H1 (cell line): ENCODE data around the gene HABP4. TPM values are rescaled to one million over a fixed set of nuclear protein-coding genes. Genes with fewer than 3 reads are reported as not detected.

Experiments
- BACH1 ChIP-seq: IDR thresholded peaks from 2 replicates; pipeline ENCODE4 v1.6.1; 2012; ENCODE audit warnings: low read length, improper control_type of control experiment
- CEBPB ChIP-seq: IDR thresholded peaks from 2 replicates; pipeline ENCODE4 v1.6.1; 2012; ENCODE audit warnings: low read depth, low read length
- CREB1 ChIP-seq: IDR thresholded peaks from 2 replicates; pipeline ENCODE4 v1.6.1; 2012; ENCODE audit warnings: inconsistent platforms
- EGR1 ChIP-seq: IDR thresholded peaks from 2 replicates; pipeline ENCODE4 v1.6.1; 2011; ENCODE audit warnings: low read depth, low read length, borderline replicate concordance
- KDM1A ChIP-seq: fragments of 200-600, 300-600 bp; sonication (generic); IDR thresholded peaks from 2 replicates; pipeline ENCODE4 v1.7.1; 2016; ENCODE audit warnings: mild to moderate bottlenecking, low read length, borderline replicate concordance
- NRF1 ChIP-seq: IDR thresholded peaks from 2 replicates; pipeline ENCODE4 v1.6.1; 2011; ENCODE audit warnings: mild to moderate bottlenecking, low read depth, low read length, improper control_type of control experiment
- RAD21 ChIP-seq, 2 experiments: IDR thresholded peaks in 1 of 2; conservative IDR thresholded peaks in 1 of 2; 2 replicates each; pipeline ENCODE4 v1.6.1; 2011; ENCODE audit warnings: low read depth in 2 of 2, low read length in 2 of 2, improper control_type of control experiment in 1 of 2, inconsistent platforms in 1 of 2, mild to moderate bottlenecking in 1 of 2, moderate library complexity in 1 of 2
- SP2 ChIP-seq: IDR thresholded peaks from 2 replicates; pipeline ENCODE4 v1.6.1; 2012; ENCODE audit warnings: mild to moderate bottlenecking, low read length, inconsistent platforms
- polyA plus RNA-seq, 7 experiments: library from polyadenylated mRNA; depleted of rRNA in 3 of 7; stranded (reverse) in 5 of 7; unstranded in 2 of 7; fragments of >200 nt in 5 of 7; fragments of 200-250 nt in 2 of 7; gene quantifications; 1 replicate in 5 of 7; 2 replicates in 1 of 7; 4 replicates in 1 of 7; pipeline versions ENCODE4 v1.2.1 to v1.2.3, GENCODE V29; 2011 to 2013; ENCODE audit warnings: missing spikeins in 2 of 7, mixed read lengths in 2 of 7
- total RNA-seq: library from RNA; stranded (reverse); fragmentation: NEBNext Ultra II Directional; extraction: Animal tissue kit (Norgen Biotek cat#: 25700); gene quantifications from 2 replicates; pipeline ENCODE4 v1.2.1, GENCODE V29; 2021
- TF ChIP-seq, protein P1 (sequence below): fragments of 300-600 bp; sonication (generic); IDR thresholded peaks from 2 replicates; pipeline ENCODE4 v1.7.1; 2012; ENCODE audit warnings: low read length, moderate library complexity, mild to moderate bottlenecking, inconsistent platforms; ENCODE audit not compliant: insufficient replicate concordance

Gene HABP4
- total and polyA plus RNA-seq, 2 of the 8 experiments (the other 6 are each of a cell fraction or from before 2014, with no cell fraction given), result 3.3 to 11.2 TPM

DNA sequence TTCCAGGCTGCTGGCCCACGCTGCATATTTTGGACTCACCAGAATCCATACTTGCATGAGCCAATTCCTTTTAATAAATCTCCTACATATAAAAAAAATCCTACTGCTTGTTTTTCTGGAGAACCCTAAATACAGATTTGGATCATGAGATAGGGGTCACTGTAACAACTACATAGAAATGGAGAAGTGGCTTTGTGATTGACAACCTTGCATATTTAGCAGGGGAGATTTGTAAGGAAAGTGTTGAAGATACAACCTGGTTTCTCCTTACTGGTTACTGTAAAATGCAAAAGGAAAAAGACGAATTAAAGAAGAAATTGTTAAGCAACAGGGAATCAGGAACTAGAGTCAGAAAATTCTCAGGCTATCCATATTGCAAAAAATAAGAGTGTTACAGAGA, 74.8 kb downstream of the HABP4 start (continued):
- TF ChIP-seq, protein P1, sequence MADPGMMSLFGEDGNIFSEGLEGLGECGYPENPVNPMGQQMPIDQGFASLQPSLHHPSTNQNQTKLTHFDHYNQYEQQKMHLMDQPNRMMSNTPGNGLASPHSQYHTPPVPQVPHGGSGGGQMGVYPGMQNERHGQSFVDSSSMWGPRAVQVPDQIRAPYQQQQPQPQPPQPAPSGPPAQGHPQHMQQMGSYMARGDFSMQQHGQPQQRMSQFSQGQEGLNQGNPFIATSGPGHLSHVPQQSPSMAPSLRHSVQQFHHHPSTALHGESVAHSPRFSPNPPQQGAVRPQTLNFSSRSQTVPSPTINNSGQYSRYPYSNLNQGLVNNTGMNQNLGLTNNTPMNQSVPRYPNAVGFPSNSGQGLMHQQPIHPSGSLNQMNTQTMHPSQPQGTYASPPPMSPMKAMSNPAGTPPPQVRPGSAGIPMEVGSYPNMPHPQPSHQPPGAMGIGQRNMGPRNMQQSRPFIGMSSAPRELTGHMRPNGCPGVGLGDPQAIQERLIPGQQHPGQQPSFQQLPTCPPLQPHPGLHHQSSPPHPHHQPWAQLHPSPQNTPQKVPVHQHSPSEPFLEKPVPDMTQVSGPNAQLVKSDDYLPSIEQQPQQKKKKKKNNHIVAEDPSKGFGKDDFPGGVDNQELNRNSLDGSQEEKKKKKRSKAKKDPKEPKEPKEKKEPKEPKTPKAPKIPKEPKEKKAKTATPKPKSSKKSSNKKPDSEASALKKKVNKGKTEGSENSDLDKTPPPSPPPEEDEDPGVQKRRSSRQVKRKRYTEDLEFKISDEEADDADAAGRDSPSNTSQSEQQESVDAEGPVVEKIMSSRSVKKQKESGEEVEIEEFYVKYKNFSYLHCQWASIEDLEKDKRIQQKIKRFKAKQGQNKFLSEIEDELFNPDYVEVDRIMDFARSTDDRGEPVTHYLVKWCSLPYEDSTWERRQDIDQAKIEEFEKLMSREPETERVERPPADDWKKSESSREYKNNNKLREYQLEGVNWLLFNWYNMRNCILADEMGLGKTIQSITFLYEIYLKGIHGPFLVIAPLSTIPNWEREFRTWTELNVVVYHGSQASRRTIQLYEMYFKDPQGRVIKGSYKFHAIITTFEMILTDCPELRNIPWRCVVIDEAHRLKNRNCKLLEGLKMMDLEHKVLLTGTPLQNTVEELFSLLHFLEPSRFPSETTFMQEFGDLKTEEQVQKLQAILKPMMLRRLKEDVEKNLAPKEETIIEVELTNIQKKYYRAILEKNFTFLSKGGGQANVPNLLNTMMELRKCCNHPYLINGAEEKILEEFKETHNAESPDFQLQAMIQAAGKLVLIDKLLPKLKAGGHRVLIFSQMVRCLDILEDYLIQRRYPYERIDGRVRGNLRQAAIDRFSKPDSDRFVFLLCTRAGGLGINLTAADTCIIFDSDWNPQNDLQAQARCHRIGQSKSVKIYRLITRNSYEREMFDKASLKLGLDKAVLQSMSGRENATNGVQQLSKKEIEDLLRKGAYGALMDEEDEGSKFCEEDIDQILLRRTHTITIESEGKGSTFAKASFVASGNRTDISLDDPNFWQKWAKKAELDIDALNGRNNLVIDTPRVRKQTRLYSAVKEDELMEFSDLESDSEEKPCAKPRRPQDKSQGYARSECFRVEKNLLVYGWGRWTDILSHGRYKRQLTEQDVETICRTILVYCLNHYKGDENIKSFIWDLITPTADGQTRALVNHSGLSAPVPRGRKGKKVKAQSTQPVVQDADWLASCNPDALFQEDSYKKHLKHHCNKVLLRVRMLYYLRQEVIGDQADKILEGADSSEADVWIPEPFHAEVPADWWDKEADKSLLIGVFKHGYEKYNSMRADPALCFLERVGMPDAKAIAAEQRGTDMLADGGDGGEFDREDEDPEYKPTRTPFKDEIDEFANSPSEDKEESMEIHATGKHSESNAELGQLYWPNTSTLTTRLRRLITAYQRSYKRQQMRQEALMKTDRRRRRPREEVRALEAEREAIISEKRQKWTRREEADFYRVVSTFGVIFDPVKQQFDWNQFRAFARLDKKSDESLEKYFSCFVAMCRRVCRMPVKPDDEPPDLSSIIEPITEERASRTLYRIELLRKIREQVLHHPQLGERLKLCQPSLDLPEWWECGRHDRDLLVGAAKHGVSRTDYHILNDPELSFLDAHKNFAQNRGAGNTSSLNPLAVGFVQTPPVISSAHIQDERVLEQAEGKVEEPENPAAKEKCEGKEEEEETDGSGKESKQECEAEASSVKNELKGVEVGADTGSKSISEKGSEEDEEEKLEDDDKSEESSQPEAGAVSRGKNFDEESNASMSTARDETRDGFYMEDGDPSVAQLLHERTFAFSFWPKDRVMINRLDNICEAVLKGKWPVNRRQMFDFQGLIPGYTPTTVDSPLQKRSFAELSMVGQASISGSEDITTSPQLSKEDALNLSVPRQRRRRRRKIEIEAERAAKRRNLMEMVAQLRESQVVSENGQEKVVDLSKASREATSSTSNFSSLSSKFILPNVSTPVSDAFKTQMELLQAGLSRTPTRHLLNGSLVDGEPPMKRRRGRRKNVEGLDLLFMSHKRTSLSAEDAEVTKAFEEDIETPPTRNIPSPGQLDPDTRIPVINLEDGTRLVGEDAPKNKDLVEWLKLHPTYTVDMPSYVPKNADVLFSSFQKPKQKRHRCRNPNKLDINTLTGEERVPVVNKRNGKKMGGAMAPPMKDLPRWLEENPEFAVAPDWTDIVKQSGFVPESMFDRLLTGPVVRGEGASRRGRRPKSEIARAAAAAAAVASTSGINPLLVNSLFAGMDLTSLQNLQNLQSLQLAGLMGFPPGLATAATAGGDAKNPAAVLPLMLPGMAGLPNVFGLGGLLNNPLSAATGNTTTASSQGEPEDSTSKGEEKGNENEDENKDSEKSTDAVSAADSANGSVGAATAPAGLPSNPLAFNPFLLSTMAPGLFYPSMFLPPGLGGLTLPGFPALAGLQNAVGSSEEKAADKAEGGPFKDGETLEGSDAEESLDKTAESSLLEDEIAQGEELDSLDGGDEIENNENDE, result no peak
- TF ChIP-seq CREB1 (no peak), RAD21 (IDR thresholded peaks at IDR 0.05 in 1 of 2, conservative IDR thresholded peaks at IDR 0.05 in 1 of 2; ENCODE audit: low read depth in 2 of 2, low read length in 2 of 2) (no peak), CEBPB (no peak), SP2 (no peak), NRF1 (no peak), EGR1 (no peak), KDM1A (no peak), BACH1 (no peak)
